HG03378 (cell line): ENCODE results near the gene CDR2L.
"Not testable (repeated sequence)": the region's sequence is repeated elsewhere in the genome, so short reads cannot be mapped to it uniquely, and the experiment has no call there.

ENCODE experiments used
- ATAC-seq: cut with Tn5 transposase; IDR thresholded peaks from one replicate; pipeline ENCODE4 v1.9.1; 2021; ENCODE audit warnings: mild to moderate bottlenecking, moderate library complexity; ENCODE audit not compliant: unreplicated experiment

The CDR2L gene

GRCh38 chr17:75009139-75009724 lies 21.8 kb downstream of the CDR2L start:
- no peak for ATAC-seq

DNA sequence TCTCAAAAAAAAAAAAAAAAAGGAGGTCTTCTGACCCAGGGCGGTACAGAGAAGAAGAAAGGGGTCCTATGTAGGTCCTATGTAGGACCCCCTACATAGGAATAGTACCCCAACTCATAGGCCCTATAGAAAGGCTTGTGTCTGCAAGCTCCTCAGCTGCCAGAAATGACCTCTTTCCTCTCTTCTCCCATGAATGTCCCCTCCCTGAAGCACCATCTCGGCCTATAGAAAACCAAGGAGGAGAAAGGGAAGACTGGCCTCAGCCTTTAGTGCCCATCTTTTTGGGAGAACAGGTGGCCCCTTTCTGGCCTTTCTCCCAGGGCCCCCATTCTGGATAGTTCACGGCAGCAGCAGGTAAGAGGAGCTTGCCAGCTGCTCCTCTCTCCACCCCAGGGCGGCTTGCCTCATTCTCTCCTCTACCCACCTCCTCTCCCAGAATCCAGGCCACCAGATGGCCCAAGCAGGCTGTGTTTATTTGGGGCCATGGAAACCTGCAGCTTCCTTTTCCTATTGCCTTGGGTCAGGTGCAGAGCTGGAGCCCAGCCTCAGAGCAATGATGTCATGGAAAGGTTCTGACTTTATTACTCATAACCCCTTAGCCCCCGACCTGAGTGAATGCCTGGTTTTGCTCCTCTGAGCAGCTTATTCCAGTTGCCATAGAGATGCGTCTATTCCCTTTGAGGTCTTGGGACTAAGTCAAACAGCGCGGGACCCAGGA lies 23.4 kb downstream of the CDR2L start:
- no peak for ATAC-seq

GRCh38 chr17:75011401-75012095 lies 24.1 kb downstream of the CDR2L start:
- ATAC-seq = no peak

GRCh38 chr17:75012096-75012345 lies 24.6 kb downstream of the CDR2L start:
- ATAC-seq = no peak

DNA sequence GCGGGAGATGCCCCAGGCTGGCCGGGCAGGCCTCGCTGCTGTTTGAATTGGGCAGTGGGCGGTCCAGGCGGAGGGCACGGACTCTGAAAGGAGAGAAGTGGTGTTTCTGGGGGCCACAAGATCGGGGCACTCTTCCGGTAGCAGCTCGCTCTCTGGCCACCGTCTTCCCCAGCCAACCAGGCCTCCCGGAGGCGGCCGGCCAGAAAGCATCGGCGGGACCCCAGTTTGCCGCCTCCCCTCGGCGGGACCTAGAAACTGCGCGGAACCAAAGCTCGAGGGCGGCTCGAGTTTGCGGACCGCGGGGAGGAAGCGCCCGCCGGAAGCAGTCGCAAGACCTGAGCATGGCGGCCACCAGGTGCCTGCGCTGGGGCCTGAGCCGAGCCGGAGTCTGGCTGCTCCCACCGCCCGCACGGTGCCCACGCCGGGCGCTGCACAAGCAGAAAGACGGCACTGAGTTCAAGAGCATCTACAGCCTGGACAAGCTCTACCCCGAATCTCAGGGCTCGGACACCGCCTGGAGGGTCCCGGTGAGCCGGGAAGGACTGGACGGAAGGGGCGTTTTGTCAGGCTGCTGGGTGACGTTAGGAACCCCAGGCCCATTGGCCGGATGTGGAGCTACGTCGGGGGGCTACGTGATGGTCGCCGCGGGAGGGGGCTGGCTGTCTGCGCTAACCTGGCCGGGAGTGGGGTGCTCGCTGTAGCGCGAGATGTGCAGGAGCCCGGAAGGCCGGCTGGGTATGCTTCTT lies 25.1 kb downstream of the CDR2L start, which contains the start of gene MRPL58:
TSS of gene MRPL58 (plus strand) at position 325 of the 746 bp plus-strand sequence. CDS start at position 342, 17 bp downstream.
- peak; percentile 72 for ATAC-seq

- no peak for ATAC-seq
These were observed 25.7 kb downstream of the CDR2L start for GRCh38 chr17:75013092-75013559.

GRCh38 chr17:75019146-75019545 lies 31.7 kb downstream of the CDR2L start:
- no peak for ATAC-seq

DNA sequence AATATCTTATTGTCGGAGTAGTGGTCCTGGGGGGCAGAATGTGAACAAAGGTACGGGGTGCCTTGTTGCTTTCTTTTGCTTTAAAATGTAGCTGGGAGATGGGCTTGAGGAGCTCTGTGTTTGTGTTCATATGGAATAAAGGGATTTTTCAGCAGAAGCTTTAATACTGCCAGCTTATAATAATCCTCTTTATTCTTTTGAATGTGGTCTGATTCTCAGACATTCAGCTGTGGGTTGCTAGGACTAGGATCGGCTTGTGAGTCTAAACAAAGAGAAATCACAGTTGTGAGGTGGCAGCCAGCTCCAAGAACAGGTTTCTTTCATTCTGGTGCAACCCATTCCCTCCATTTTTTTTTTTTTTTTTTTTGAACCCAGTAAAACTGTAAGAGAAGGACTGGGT lies 32.3 kb downstream of the CDR2L start:
- no peak for ATAC-seq

DNA sequence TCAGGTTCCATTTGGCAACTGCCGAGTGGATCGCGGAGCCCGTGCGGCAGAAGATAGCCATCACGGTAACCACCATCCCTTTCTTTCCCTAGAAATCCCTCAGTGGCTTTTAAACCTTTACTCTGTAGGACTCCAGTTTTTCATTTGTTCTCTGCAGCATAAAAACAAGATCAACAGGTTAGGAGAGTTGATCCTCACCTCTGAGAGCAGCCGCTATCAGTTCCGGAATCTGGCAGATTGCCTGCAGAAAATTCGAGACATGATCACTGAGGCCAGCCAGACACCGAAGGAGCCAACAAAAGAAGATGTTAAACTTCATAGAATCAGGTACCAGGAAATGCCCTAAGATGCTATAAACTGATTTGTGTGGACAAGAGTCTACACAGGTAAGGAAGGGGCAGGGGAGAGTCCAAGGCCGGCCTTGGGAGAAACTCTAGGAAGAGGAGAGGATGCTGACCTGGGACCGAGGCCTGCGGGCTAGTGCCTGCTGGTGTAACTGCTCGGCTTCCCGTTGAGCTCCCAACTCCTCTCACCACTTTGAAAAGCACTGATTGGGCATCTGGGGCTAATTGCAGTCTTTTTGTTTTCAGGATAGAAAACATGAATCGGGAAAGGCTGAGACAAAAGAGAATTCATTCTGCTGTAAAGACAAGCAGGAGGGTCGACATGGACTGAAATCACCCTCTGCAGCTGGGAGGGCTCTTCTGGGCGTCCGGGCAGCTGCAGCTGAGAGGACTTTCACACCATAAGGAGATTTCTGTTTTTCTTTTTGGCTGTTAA lies 33.1 kb downstream of the CDR2L start:
- ATAC-seq = no peak

DNA sequence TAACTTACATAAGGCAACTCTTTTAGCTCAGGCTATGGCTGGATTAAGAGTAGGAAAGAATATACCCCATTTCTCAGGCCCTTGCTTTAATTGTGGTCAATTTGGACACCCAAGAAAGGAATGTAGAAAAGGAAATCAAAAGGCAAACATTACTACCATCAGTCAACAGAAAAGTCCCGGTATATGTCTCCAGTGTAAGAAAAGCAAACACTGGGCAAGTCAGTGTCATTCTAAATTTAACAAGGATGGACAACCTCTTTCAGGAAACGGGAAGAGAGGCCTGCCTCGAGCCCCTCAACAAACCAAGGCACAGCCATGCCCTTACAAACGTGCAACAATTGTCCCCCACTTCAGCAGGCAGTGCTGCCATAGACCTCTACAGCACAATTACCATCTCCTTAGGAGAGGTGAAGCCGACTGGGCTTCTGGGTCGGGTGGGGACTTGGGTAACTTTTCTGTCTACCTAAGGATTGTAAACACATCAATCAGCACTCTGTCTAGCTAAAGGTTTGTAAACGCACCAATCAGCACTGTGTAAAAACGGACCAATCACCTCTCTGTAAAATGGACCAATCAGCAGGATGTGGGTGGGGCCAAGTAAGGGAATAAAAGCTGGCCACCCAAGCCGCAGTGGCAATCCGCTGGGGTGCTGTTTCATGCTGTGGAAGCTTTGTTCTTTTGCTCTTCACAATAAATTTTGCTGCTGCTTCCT lies 37.4 kb downstream of the CDR2L start:
- ATAC-seq = no peak

DNA sequence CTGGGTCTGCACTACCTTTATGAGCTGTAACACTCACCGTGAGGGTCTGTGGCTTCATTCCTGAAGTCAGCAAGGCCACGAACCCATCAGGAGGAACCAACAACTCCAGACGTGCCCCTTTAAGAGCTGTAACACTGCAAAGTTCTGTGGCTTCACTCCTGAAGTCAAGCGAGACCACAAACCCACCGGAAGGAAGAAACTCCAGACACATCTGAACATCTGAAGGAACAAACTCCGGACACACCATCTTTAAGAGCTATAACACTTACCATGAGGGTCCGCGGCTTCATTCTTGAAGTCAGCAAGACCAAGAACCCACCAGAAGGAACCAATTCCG lies 37.9 kb downstream of the CDR2L start:
- not testable (repeated sequence) for ATAC-seq

DNA sequence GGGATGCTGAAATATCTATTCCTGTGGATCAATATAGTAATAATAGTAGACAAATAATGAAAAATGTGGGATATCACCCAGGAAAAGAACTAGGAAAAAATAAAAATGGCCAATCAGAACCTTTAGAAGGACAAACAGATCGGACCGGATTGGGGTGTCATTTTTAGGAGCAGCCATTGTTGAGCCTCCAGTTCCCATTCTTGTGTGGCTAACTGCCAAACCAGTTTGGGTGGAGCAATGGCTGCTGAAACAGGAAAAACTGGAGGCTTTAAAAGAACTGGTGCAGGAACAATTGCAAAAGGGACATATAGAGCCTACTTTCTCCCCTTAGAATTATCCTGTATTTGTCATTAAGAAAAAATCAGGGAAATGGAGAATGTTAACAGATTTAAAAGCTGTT lies 39.2 kb downstream of the CDR2L start:
- not testable (repeated sequence) for ATAC-seq

GRCh38 chr17:75030161-75030560 lies 42.7 kb downstream of the CDR2L start:
- no peak for ATAC-seq

GRCh38 chr17:75031972-75032719 lies 44.7 kb downstream of the CDR2L start:
- ATAC-seq = no peak

DNA sequence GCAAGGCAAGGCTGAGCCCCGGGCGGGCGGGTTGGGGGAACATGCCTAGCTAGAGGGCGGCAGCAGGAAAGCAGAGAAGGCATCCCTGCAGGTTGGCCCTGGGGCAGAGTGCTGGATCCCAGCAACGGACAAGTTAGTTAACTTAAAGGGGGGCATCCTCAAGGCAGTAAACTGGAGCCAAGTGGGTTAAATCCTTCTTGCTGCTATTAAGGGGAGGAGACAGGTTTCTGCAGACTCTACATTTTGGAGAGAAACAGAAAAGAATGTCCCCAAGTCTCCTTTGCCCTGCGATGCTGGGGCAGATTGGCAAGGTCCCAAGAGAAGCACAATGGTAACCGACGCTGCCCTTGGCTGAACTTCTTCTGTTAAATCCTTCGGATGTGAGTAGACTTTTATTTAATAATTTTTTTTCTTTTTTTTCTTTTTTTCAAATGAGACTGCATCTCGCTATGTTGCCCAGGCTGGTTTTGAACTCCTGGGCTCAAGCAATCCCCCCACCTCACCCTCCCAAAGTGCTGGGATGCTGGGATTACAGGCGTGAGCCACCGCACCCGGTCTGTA lies 45.4 kb downstream of the CDR2L start:
- ATAC-seq = no peak

GRCh38 chr17:75033346-75034235 lies 46.2 kb downstream of the CDR2L start:
- peak; percentile 45 for ATAC-seq

- ATAC-seq = peak; percentile 28
These were observed 46.9 kb downstream of the CDR2L start for GRCh38 chr17:75034236-75034908.
